ENCODE data around the gene ATXN3L. TPM values are rescaled to one million over a fixed set of nuclear protein-coding genes. Genes with fewer than 3 reads are reported as not detected.
A peak's percentile ranks its signal among the peaks of the same experiment; 100 is the strongest.

The ATXN3L gene
- polyA plus RNA-seq, 1 of the 3 experiments (the other 2 are of a cell fraction): not detected

DNA sequence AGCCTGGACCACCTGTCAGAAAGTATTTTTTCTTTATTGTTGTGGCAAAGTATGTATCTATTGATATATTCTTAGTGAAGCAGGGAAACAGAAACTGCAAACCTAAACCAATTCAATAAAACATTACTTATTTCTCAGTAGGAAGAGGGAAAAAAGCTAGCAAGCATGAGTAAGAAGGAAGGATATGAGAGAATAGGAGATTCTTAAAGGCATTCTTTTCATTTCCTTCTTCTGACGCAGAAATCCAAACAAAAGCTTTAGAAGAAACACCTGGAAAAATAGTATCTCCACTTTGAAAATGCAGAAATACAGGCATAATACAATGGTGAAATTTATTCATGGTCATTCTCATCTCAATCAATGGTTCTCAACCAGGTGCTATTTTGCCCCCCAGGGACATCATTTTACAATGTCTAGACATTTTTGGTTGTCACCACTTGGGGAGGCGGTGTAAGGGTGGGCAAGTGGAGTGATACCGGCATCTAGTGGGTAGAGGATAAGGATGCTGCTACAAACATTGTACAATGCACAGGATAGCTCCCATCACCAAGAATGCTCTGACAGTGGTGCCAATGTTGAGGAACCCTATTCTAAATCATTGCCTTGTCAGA lies 21.7 kb upstream of the ATXN3L start:
- Histone ChIP-seq H3K36me3 (replicated peaks in 1 of 2; ENCODE audit: control insufficient read depth in 1 of 2, insufficient read depth in 2 of 2, low read length in 1 of 2) (no peaks in the 10 kb centered on the region), H3K4me3 (ENCODE audit: low read depth in 2 of 2, low read length in 1 of 2) (no peak overlapping the region), H3K27me3 (ENCODE audit: insufficient read depth) (no peaks in the 10 kb centered on the region), H3K79me2 (ENCODE audit: insufficient read depth) (no peaks in the 10 kb centered on the region), H3K9ac (peak overlapping the region; percentile 44; the same call in 1 of the 2 replicates), H4K20me1 (ENCODE audit: insufficient read depth) (no peaks in the 10 kb centered on the region), H2AFZ (ENCODE audit: low read depth) (no peak overlapping the region), H3F3A (replicated peaks; ENCODE audit: insufficient read depth) (peaks cover 7% of the 10 kb centered on the region), H3K9me3 (no peaks in the 10 kb centered on the region), H3K4me2 (peak overlapping the region; percentile 47; the same call in 1 of the 2 replicates), H3K27ac (ENCODE audit: low read depth in 2 of 2, low read length in 1 of 2) (peak overlapping the region in 1 of 2 experiments; percentile 77; a peak in 2 of 4 replicates), H3K4me1 (ENCODE audit: control insufficient read depth in 1 of 2, insufficient read depth in 2 of 2, low read depth in 1 of 2, low read length in 1 of 2) (peaks cover 3% of the 10 kb centered on the region in 2 experiments; a peak in 3 of 4 replicates), H3K9me2 (no peaks in the 10 kb centered on the region)
- 60% methylated on average over 3 of the region's 3 CpGs for WGBS (ENCODE audit: low lambda C conversion rate)
- DNase-seq: no peak
- CTCF ChIA-PET: interaction anchor here (1.2 kb wide), 1 partner anchor 12 kb away, joined by 3 read pairs; no protein-coding TSS in a partner anchor
- TF ChIP-seq, protein P1, sequence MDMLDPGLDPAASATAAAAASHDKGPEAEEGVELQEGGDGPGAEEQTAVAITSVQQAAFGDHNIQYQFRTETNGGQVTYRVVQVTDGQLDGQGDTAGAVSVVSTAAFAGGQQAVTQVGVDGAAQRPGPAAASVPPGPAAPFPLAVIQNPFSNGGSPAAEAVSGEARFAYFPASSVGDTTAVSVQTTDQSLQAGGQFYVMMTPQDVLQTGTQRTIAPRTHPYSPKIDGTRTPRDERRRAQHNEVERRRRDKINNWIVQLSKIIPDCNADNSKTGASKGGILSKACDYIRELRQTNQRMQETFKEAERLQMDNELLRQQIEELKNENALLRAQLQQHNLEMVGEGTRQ (IDR thresholded peaks at IDR 0.05; ENCODE audit: borderline replicate concordance, low read depth, low read length): no peak
- TF ChIP-seq TCF12 (IDR thresholded peaks at IDR 0.05) (0 out of 2 replicates have a peak, but pooled peaks have one; percentile 22), CHD2 (IDR thresholded peaks at IDR 0.05; ENCODE audit: low read length, partially characterized antibody) (no peak), TEAD4 (IDR thresholded peaks at IDR 0.05; ENCODE audit: borderline replicate concordance, insufficient read depth) (no peak)
- TF ChIP-seq, protein P2, sequence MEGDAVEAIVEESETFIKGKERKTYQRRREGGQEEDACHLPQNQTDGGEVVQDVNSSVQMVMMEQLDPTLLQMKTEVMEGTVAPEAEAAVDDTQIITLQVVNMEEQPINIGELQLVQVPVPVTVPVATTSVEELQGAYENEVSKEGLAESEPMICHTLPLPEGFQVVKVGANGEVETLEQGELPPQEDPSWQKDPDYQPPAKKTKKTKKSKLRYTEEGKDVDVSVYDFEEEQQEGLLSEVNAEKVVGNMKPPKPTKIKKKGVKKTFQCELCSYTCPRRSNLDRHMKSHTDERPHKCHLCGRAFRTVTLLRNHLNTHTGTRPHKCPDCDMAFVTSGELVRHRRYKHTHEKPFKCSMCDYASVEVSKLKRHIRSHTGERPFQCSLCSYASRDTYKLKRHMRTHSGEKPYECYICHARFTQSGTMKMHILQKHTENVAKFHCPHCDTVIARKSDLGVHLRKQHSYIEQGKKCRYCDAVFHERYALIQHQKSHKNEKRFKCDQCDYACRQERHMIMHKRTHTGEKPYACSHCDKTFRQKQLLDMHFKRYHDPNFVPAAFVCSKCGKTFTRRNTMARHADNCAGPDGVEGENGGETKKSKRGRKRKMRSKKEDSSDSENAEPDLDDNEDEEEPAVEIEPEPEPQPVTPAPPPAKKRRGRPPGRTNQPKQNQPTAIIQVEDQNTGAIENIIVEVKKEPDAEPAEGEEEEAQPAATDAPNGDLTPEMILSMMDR (IDR thresholded peaks at IDR 0.05): peak; percentile 39
- POLR2A ChIA-PET: no interaction called here

DNA sequence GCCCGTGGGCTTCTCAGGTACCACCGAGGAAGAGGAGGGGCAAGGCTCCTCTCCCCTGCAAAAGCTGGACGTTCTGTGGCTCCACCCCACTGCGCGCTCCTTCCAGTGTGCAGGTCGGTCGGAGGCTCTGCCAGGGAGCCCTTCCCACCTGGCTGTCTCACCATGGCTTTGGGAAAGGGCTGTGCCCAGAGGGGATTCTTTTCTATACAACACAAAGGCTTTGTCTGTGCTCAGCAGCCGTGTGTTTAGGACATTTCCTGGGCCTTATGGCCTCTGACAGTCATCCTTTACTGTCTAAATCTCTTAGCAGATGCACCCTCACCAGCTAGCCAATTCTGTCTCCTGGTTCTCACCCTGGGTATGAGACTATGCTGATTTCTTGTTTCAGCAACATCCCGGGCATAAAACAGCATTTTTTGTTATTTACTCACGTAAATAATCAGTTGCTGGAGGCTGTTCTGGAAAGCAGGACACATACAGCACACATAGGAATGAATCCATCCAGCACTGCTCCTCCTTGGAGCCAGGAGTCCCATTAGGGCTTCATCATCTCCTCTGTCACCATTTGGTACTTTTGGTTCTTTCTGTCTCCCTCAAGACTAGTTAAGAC lies 20.4 kb upstream of the ATXN3L start:
- Histone ChIP-seq H3K4me3 (ENCODE audit: low read depth in 2 of 2, low read length in 1 of 2) (no peak overlapping the region), H3K27ac (ENCODE audit: low read depth in 2 of 2, low read length in 1 of 2) (peak overlapping the region; percentile 77 to 78; a peak in 3 of 4 replicates), H3K27me3 (ENCODE audit: insufficient read depth) (no peaks in the 10 kb centered on the region), H3F3A (replicated peaks; ENCODE audit: insufficient read depth) (peaks cover 7% of the 10 kb centered on the region), H3K4me1 (ENCODE audit: control insufficient read depth in 1 of 2, insufficient read depth in 2 of 2, low read depth in 1 of 2, low read length in 1 of 2) (peaks cover 3% of the 10 kb centered on the region in 2 experiments; a peak in 3 of 4 replicates), H3K9me2 (no peaks in the 10 kb centered on the region), H2AFZ (ENCODE audit: low read depth) (peak overlapping the region; percentile 49), H3K36me3 (replicated peaks in 1 of 2; ENCODE audit: control insufficient read depth in 1 of 2, insufficient read depth in 2 of 2, low read length in 1 of 2) (no peaks in the 10 kb centered on the region), H3K4me2 (no peak overlapping the region), H3K9ac (no peak overlapping the region), H3K79me2 (ENCODE audit: insufficient read depth) (no peaks in the 10 kb centered on the region), H3K9me3 (no peaks in the 10 kb centered on the region), H4K20me1 (ENCODE audit: insufficient read depth) (no peaks in the 10 kb centered on the region)
- CTCF ChIA-PET: no interaction called here
- DNase-seq: no peak
- POLR2A ChIA-PET: no interaction called here
- 62% methylated on average over 5 of the region's 10 CpGs for WGBS (ENCODE audit: low lambda C conversion rate)
- TF ChIP-seq EP300 (IDR thresholded peaks at IDR 0.05; ENCODE audit: borderline replicate concordance in 1 of 2, low read depth in 1 of 2, low read length in 1 of 2): no peak
- no peak for TF ChIP-seq POLR2AphosphoS5 (IDR thresholded peaks at IDR 0.05; ENCODE audit: low read depth, low read length)
- no peak for TF ChIP-seq RAD21 (IDR thresholded peaks at IDR 0.05; ENCODE audit: low read length)
- TF ChIP-seq, protein P1 (IDR thresholded peaks at IDR 0.05; ENCODE audit: borderline replicate concordance, low read depth, low read length): no peak
- no peak for TF ChIP-seq EZH2phosphoT487 (IDR thresholded peaks at IDR 0.05; ENCODE audit: borderline replicate concordance, low read depth)
- no peak for TF ChIP-seq FOSL2 (IDR thresholded peaks at IDR 0.05; ENCODE audit: borderline replicate concordance, low read depth)
- no peak for TF ChIP-seq FOXJ3 (CRISPR knock-in tag; IDR thresholded peaks at IDR 0.05)
- no peak for TF ChIP-seq SIN3A (IDR thresholded peaks at IDR 0.05; ENCODE audit: borderline replicate concordance, low read depth, low read length)
- TF ChIP-seq NFIC (IDR thresholded peaks at IDR 0.05; ENCODE audit: borderline replicate concordance): no peak
- no peak for TF ChIP-seq RXRA (IDR thresholded peaks at IDR 0.05; ENCODE audit: borderline replicate concordance, low read depth)
- no peak for TF ChIP-seq TEAD4 (IDR thresholded peaks at IDR 0.05; ENCODE audit: borderline replicate concordance, insufficient read depth)
- TF ChIP-seq, protein P3, sequence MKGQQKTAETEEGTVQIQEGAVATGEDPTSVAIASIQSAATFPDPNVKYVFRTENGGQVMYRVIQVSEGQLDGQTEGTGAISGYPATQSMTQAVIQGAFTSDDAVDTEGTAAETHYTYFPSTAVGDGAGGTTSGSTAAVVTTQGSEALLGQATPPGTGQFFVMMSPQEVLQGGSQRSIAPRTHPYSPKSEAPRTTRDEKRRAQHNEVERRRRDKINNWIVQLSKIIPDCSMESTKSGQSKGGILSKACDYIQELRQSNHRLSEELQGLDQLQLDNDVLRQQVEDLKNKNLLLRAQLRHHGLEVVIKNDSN (IDR thresholded peaks at IDR 0.05; ENCODE audit: borderline replicate concordance, low read depth): no peak
- TF ChIP-seq, protein P2 (IDR thresholded peaks at IDR 0.05): no peak
- TF ChIP-seq MEF2A (IDR thresholded peaks at IDR 0.05; ENCODE audit: borderline replicate concordance, low read depth): no peak
- TF ChIP-seq FOXM1 (IDR thresholded peaks at IDR 0.05; ENCODE audit: low read depth): no peak
- TF ChIP-seq TAF1 (IDR thresholded peaks at IDR 0.05; ENCODE audit: borderline replicate concordance, low read depth, low read length): no peak

Measured in SK-N-SH (cell line).